ENCODE measurements around the gene GPC3. TPM values are rescaled to one million over a fixed set of nuclear protein-coding genes. Genes with fewer than 3 reads are reported as not detected.

The GPC3 gene
- total and polyA plus RNA-seq, 2 donors (not counting 3 experiments of a cell fraction or from before 2014, with no cell fraction given): not detected

DNA sequence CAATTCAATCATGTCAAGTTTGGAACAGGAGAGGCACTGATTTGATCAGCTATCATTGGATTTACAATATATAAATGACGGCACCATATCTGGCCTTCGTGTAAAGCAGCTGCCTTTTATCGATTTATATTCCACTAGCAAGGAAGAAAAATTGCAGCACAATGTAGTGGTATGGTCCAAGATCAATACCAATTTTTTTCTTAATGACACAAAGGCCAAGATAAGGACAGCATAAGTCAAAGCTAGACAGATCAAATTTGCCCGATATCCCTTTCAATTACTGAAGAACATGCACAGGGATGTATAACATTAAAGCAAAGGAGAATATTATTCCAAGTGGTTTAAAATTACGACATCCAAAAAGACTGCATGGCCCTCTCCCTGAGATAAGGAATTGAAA lies 167.4 kb downstream of the GPC3 start:
- POLR2A ChIA-PET: no interaction called here
- no peak for FAIRE-seq
- dilution Hi-C loops (cut with MboI; ENCODE audit: extremely low pct_ligation_motif_present, low sequenced_read_pairs) (no loop called here), intact Hi-C loops (cut with micrococcal nuclease) (no loop called here)
- no peak for DNase-seq (ENCODE audit: low read depth, low spot score)
- Histone ChIP-seq H3K9ac (replicated peaks; ENCODE audit: extremely low read depth, insufficient read depth, low read length) (no peak overlapping the region), H3K4me1 (ENCODE audit: control insufficient read depth, extremely low read depth, insufficient read depth, low read length) (no peaks in the 10 kb centered on the region), H2AFZ (ENCODE audit: low read depth, low read length) (no peak overlapping the region), H3K27me3 (ENCODE audit: control insufficient read depth in 2 of 2, insufficient read depth in 2 of 2, low read length in 2 of 2) (no peaks in the 10 kb centered on the region), H3K4me2 (ENCODE audit: insufficient read depth, low read length) (no peak overlapping the region), H3K4me3 (replicated peaks in 1 of 3; ENCODE audit: insufficient read depth in 1 of 3, low read depth in 1 of 3, low read length in 3 of 3) (no peak overlapping the region), H3K79me2 (ENCODE audit: control insufficient read depth, insufficient read depth, low read length) (no peaks in the 10 kb centered on the region), H3K9me1 (replicated peaks; ENCODE audit: control insufficient read depth, extremely low read depth, insufficient read depth, low read length) (no peaks in the 10 kb centered on the region), H3K9me3 (replicated peaks; ENCODE audit: control insufficient read depth, insufficient read depth, low read length) (no peaks in the 10 kb centered on the region), H3K36me3 (ENCODE audit: control insufficient read depth in 2 of 2, extremely low read depth in 1 of 2, insufficient read depth in 2 of 2, low read length in 2 of 2) (no peaks in the 10 kb centered on the region), H3K27ac (ENCODE audit: insufficient read depth, low read depth, low read length) (no peak overlapping the region), H4K20me1 (replicated peaks; ENCODE audit: control insufficient read depth, extremely low read depth, insufficient read depth, low read length) (no peaks in the 10 kb centered on the region)
- no TSS peak for BruUV-seq (replicated peaks)
- TF ChIP-seq, protein P1, sequence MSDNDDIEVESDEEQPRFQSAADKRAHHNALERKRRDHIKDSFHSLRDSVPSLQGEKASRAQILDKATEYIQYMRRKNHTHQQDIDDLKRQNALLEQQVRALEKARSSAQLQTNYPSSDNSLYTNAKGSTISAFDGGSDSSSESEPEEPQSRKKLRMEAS (IDR thresholded peaks at IDR 0.05; ENCODE audit: insufficient read depth, insufficient read length): no peak
- no peak for TF ChIP-seq GATA2 (IDR thresholded peaks at IDR 0.05; ENCODE audit: insufficient read depth, insufficient read length, low read depth, low read length)
- no peak for TF ChIP-seq FOS (IDR thresholded peaks at IDR 0.05; ENCODE audit: borderline replicate concordance, insufficient read depth, low read length)
- TF ChIP-seq MYC (IDR thresholded peaks at IDR 0.05; ENCODE audit: low read depth, low read length): no peak
- no peak for TF ChIP-seq POLR2A (IDR thresholded peaks at IDR 0.05; ENCODE audit: low read depth, low read length)
- no peak for TF ChIP-seq EZH2 (IDR thresholded peaks at IDR 0.05; ENCODE audit: borderline replicate concordance, low read depth, low read length, severe bottlenecking)
- no peak for TF ChIP-seq POLR2AphosphoS5 (IDR thresholded peaks at IDR 0.05; ENCODE audit: insufficient read depth, low read depth, low read length)
- TF ChIP-seq, protein P2, sequence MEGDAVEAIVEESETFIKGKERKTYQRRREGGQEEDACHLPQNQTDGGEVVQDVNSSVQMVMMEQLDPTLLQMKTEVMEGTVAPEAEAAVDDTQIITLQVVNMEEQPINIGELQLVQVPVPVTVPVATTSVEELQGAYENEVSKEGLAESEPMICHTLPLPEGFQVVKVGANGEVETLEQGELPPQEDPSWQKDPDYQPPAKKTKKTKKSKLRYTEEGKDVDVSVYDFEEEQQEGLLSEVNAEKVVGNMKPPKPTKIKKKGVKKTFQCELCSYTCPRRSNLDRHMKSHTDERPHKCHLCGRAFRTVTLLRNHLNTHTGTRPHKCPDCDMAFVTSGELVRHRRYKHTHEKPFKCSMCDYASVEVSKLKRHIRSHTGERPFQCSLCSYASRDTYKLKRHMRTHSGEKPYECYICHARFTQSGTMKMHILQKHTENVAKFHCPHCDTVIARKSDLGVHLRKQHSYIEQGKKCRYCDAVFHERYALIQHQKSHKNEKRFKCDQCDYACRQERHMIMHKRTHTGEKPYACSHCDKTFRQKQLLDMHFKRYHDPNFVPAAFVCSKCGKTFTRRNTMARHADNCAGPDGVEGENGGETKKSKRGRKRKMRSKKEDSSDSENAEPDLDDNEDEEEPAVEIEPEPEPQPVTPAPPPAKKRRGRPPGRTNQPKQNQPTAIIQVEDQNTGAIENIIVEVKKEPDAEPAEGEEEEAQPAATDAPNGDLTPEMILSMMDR (IDR thresholded peaks at IDR 0.05; ENCODE audit: extremely low read depth in 1 of 2, insufficient read depth in 1 of 2, low read depth in 1 of 2, low read length in 2 of 2): no peak
- no peak for TF ChIP-seq JUN (IDR thresholded peaks at IDR 0.05; ENCODE audit: borderline replicate concordance, insufficient read depth, insufficient read length, low read depth)
- CTCF ChIA-PET: no interaction called here
